ENCODE measurements around the gene SMIM1. TPM values are rescaled to one million over a fixed set of nuclear protein-coding genes. Genes with fewer than 3 reads are reported as not detected.

The SMIM1 gene
- total RNA-seq, 3 donors from 2014 or later (not counting 1 experiment from before 2014, with no cell fraction given), result 0.78 to 2.6 (median 1.6) TPM

GRCh38 chr1:3762151-3762872 lies 10.2 kb upstream of the SMIM1 start:
- DNase-seq (no peak), ATAC-seq (no peak)
- no peak overlapping the region for H3K4me3 Mint-ChIP-seq
- TF ChIP-seq, protein P1, sequence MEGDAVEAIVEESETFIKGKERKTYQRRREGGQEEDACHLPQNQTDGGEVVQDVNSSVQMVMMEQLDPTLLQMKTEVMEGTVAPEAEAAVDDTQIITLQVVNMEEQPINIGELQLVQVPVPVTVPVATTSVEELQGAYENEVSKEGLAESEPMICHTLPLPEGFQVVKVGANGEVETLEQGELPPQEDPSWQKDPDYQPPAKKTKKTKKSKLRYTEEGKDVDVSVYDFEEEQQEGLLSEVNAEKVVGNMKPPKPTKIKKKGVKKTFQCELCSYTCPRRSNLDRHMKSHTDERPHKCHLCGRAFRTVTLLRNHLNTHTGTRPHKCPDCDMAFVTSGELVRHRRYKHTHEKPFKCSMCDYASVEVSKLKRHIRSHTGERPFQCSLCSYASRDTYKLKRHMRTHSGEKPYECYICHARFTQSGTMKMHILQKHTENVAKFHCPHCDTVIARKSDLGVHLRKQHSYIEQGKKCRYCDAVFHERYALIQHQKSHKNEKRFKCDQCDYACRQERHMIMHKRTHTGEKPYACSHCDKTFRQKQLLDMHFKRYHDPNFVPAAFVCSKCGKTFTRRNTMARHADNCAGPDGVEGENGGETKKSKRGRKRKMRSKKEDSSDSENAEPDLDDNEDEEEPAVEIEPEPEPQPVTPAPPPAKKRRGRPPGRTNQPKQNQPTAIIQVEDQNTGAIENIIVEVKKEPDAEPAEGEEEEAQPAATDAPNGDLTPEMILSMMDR (IDR thresholded peaks at IDR 0.05), result no peak
- H3K27me3 ChIP-seq (ENCODE audit: control insufficient read depth, insufficient read depth, low read length), result no peaks in the 10 kb centered on the region
- H3K27ac ChIP-seq (ENCODE audit: low read length), result no peak overlapping the region
- no peaks in the 10 kb centered on the region for H3K36me3 ChIP-seq (ENCODE audit: control insufficient read depth, insufficient read depth, low read length)
- H3K4me1 ChIP-seq (ENCODE audit: control insufficient read depth, insufficient read depth, low read length), result no peaks in the 10 kb centered on the region
- no peaks in the 10 kb centered on the region for H3K36me3 Mint-ChIP-seq
- H3K4me3 ChIP-seq (ENCODE audit: low read length), result no peak overlapping the region
- no peaks in the 10 kb centered on the region for H3K4me1 Mint-ChIP-seq
- intact Hi-C loops (cut with micrococcal nuclease), result no loop called here
- H3K27ac Mint-ChIP-seq, result no peak overlapping the region
- WGBS (ENCODE audit: insufficient coverage), result 82% methylated on average over 15 of the region's 15 CpGs
- H3K9me3 Mint-ChIP-seq, result peaks cover 0 to 3% of the 10 kb centered on the region in 2 donors
- peaks cover 5 to 30% of the 10 kb centered on the region in 2 donors for H3K27me3 Mint-ChIP-seq (ENCODE audit: low read depth in 2 of 2)
- no peaks in the 10 kb centered on the region for H3K9me3 ChIP-seq (ENCODE audit: control insufficient read depth, insufficient read depth, low read length)

DNA sequence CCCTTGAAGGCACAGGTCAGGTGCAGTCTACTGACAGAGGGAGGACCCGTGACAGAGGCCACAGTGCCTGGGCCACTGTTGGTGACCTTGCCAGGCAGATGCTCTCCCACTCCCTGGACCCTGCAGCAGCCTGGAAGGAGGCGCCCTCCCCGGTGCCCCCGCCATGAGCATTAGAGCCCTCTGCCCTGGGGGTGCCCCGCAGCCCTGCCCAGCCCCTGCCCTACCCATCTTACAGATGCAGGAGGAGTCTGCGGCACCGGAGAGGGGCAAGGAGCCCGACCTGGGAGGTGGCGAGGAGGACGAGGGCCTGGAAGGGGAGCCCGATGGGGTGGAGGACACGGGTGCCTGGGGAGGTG lies 9.7 kb upstream of the SMIM1 start:
- WGBS (ENCODE audit: insufficient coverage), result 83% methylated on average over 12 of the region's 12 CpGs
- Mint-ChIP-seq H3K27me3 (ENCODE audit: low read depth in 2 of 2) (peaks cover 5 to 30% of the 10 kb centered on the region in 2 donors), H3K9me3 (peaks cover 0 to 3% of the 10 kb centered on the region in 2 donors), H3K4me1 (no peaks in the 10 kb centered on the region), H3K4me3 (no peak overlapping the region), H3K36me3 (no peaks in the 10 kb centered on the region), H3K27ac (no peak overlapping the region)
- TF ChIP-seq, protein P1 (IDR thresholded peaks at IDR 0.05), result no peak
- DNase-seq (no peak), ATAC-seq (no peak)
- intact Hi-C loops (cut with micrococcal nuclease), result no loop called here
- H3K36me3 ChIP-seq (ENCODE audit: control insufficient read depth, insufficient read depth, low read length), result no peaks in the 10 kb centered on the region
- no peaks in the 10 kb centered on the region for H3K9me3 ChIP-seq (ENCODE audit: control insufficient read depth, insufficient read depth, low read length)
- no peaks in the 10 kb centered on the region for H3K4me1 ChIP-seq (ENCODE audit: control insufficient read depth, insufficient read depth, low read length)
- H3K27ac ChIP-seq (ENCODE audit: low read length), result no peak overlapping the region
- H3K27me3 ChIP-seq (ENCODE audit: control insufficient read depth, insufficient read depth, low read length), result no peaks in the 10 kb centered on the region
- H3K4me3 ChIP-seq (ENCODE audit: low read length), result no peak overlapping the region

- ATAC-seq (no peak), DNase-seq (no peak)
- Mint-ChIP-seq H3K27ac (no peak overlapping the region), H3K27me3 (ENCODE audit: low read depth in 2 of 2) (peaks cover 5 to 30% of the 10 kb centered on the region in 2 donors), H3K36me3 (no peaks in the 10 kb centered on the region), H3K4me1 (no peaks in the 10 kb centered on the region), H3K9me3 (peaks cover 0 to 3% of the 10 kb centered on the region in 2 donors), H3K4me3 (no peak overlapping the region)
- no peaks in the 10 kb centered on the region for H3K9me3 ChIP-seq (ENCODE audit: control insufficient read depth, insufficient read depth, low read length)
- no peak overlapping the region for H3K27ac ChIP-seq (ENCODE audit: low read length)
- 91% methylated on average over 31 of the region's 31 CpGs for WGBS (ENCODE audit: insufficient coverage)
- no peaks in the 10 kb centered on the region for H3K36me3 ChIP-seq (ENCODE audit: control insufficient read depth, insufficient read depth, low read length)
- intact Hi-C loops (cut with micrococcal nuclease), result no loop called here
- no peak overlapping the region for H3K4me3 ChIP-seq (ENCODE audit: low read length)
- no peaks in the 10 kb centered on the region for H3K27me3 ChIP-seq (ENCODE audit: control insufficient read depth, insufficient read depth, low read length)
- TF ChIP-seq, protein P1 (IDR thresholded peaks at IDR 0.05), result no peak
- no peaks in the 10 kb centered on the region for H3K4me1 ChIP-seq (ENCODE audit: control insufficient read depth, insufficient read depth, low read length)
Observed at GRCh38 chr1:3763351-3764125, 9.0 kb upstream of the SMIM1 start.

Data from natural killer cell (primary cell).